Measurements from ENCODE around the gene CD55. TPM values are rescaled to one million over a fixed set of nuclear protein-coding genes. Genes with fewer than 3 reads are reported as not detected.

Gene CD55
- total and polyA plus RNA-seq, 2 of the 13 experiments (the other 11 are each of a cell fraction or from before 2014, with no cell fraction given) = 6.0 to 56.0 TPM

- no peak overlapping the region for H3K4me2 ChIP-seq (ENCODE audit: low read depth, low read length)
- H3K4me3 ChIP-seq (replicated peaks in 1 of 3; ENCODE audit: insufficient read depth in 1 of 3, low read depth in 2 of 3, low read length in 3 of 3) = no peak overlapping the region
- H3K27ac ChIP-seq (ENCODE audit: extremely low read length, insufficient read depth, low read length) = no peak overlapping the region
- H3K79me2 ChIP-seq (ENCODE audit: insufficient read depth, low read length) = no peaks in the 10 kb centered on the region
- H2AFZ ChIP-seq (ENCODE audit: low read length) = no peak overlapping the region
- no peaks in the 10 kb centered on the region for H3K27me3 ChIP-seq (ENCODE audit: control insufficient read depth in 1 of 2, insufficient read depth in 2 of 2, low read length in 2 of 2)
- ATAC-seq = no peak; the same call in 2 of the 3 replicates
- H4K20me1 ChIP-seq (ENCODE audit: insufficient read depth, low read length) = no peaks in the 10 kb centered on the region
- H3K9ac ChIP-seq (ENCODE audit: insufficient read depth, low read depth, low read length) = no peak overlapping the region
- 0% methylated on average over 2 of the region's 2 CpGs for WGBS (ENCODE audit: low lambda C conversion rate)
- intact Hi-C loops (cut with micrococcal nuclease; ENCODE audit: unreplicated experiment) (loop anchor here (10.0 kb wide), 1 partner anchor 57 kb away; the partner anchor contains the start of gene CR2), in situ Hi-C loops (cut with HindIII; ENCODE audit: extremely low pct_ligation_motif_present, low pct_unique_long_range_greater_than_20kb) (loop anchor here (25.0 kb wide), 1 partner anchor 135 kb away; no protein-coding TSS in a partner anchor)
- no peak for FAIRE-seq
- H3K4me1 ChIP-seq (ENCODE audit: insufficient read depth, low read length) = no peaks in the 10 kb centered on the region
- TF ChIP-seq ZBTB26 (CRISPR knock-in tag; IDR thresholded peaks at IDR 0.05; ENCODE audit: borderline replicate concordance) (no peak), ZNF574 (CRISPR knock-in tag; IDR thresholded peaks at IDR 0.05) (peak; percentile 38; the same call in 1 of the 2 replicates), ZNF264 (CRISPR knock-in tag; IDR thresholded peaks at IDR 0.05) (no peak), SMAD3 (CRISPR knock-in tag; IDR thresholded peaks at IDR 0.05) (no peak)
- CTCF ChIA-PET (ENCODE audit: low intra/inter-chr PET ratio, low total read pairs) = no interaction called here
- H3K36me3 ChIP-seq (replicated peaks in 1 of 2; ENCODE audit: control insufficient read depth in 1 of 2, insufficient read depth in 2 of 2, low read length in 2 of 2) = no peaks in the 10 kb centered on the region
- no peaks in the 10 kb centered on the region for H3K9me3 ChIP-seq (ENCODE audit: low read length)
- BruUV-seq (replicated peaks) = no TSS peak
- DNase-seq (ENCODE audit: low spot score) = no peak
- POLR2A ChIA-PET = no interaction called here
Measured at GRCh38 chr1:207397525-207397926, 76.0 kb downstream of the CD55 start.
